ENCODE results near the gene CASTOR1.
"Not testable (repeated sequence)": the region's sequence is repeated elsewhere in the genome, so short reads cannot be mapped to it uniquely, and the experiment has no call there.

CASTOR1 gene

GRCh38 chr22:30289141-30289979, at the start of gene CASTOR1:
CASTOR1 (minus strand) TSS chr22:30289505; CDS start chr22:30289497, 8 bp downstream.
- peak; percentile 42 to 99 (median 94) for DNase-seq

- no peak for DNase-seq
These were observed 49.5 kb upstream of the CASTOR1 start for GRCh38 chr22:30338802-30339201.

GRCh38 chr22:30338341-30338740, 49.0 kb upstream of the CASTOR1 start:
- DNase-seq, result not testable (repeated sequence)

- DNase-seq, result no peak
These were observed 48.1 kb upstream of the CASTOR1 start for GRCh38 chr22:30337461-30337778.

GRCh38 chr22:30336752-30337460, 47.6 kb upstream of the CASTOR1 start:
- DNase-seq, result peak in 29 of 51 donors; percentile 5 to 73 (median 38)

- DNase-seq, result no peak
These were observed 45.9 kb upstream of the CASTOR1 start for GRCh38 chr22:30335236-30335635.

- no peak for DNase-seq
These were observed 45.3 kb upstream of the CASTOR1 start for GRCh38 chr22:30334646-30335045.

- DNase-seq, result no peak
These were observed 44.4 kb upstream of the CASTOR1 start for GRCh38 chr22:30333707-30334087.

- DNase-seq, result no peak
These were observed 43.8 kb upstream of the CASTOR1 start for GRCh38 chr22:30332994-30333706.

- peak in 27 of 51 donors; percentile 6 to 80 (median 29) for DNase-seq
These were observed 43.2 kb upstream of the CASTOR1 start for GRCh38 chr22:30332551-30332950.

GRCh38 chr22:30328466-30329049, 39.3 kb upstream of the CASTOR1 start:
- DNase-seq, result no peak

GRCh38 chr22:30327864-30328345, 38.6 kb upstream of the CASTOR1 start:
- no peak for DNase-seq

- peak in 50 of 51 donors; percentile 19 to 90 (median 74) for DNase-seq
These were observed 37.5 kb upstream of the CASTOR1 start, which contains the start of gene TBC1D10A for GRCh38 chr22:30326706-30327362. TBC1D10A (minus strand) TSS chr22:30326941; CDS start chr22:30326881, 60 bp downstream.

GRCh38 chr22:30326255-30326705, 37.0 kb upstream of the CASTOR1 start:
- peak in 4 of 51 donors; percentile 7 to 42 (median 34) for DNase-seq

GRCh38 chr22:30325724-30326254, 36.5 kb upstream of the CASTOR1 start:
- DNase-seq, result no peak

- DNase-seq, result peak in 4 of 51 donors; percentile 3 to 35 (median 16)
These were observed 35.9 kb upstream of the CASTOR1 start for GRCh38 chr22:30325065-30325720.

GRCh38 chr22:30324014-30324730, 34.9 kb upstream of the CASTOR1 start:
- DNase-seq, result no peak

GRCh38 chr22:30323246-30323645, 33.9 kb upstream of the CASTOR1 start:
- DNase-seq, result no peak

GRCh38 chr22:30321461-30321860, 32.2 kb upstream of the CASTOR1 start:
- no peak for DNase-seq
